HG02678 (cell line): Measurements from ENCODE around the gene RNFT2.

ENCODE experiments used
- ATAC-seq: cut with Tn5 transposase; IDR thresholded peaks from one replicate; pipeline ENCODE4 v1.9.1; 2021; ENCODE audit warnings: mild to moderate bottlenecking, moderate library complexity; ENCODE audit not compliant: unreplicated experiment

RNFT2 gene

DNA sequence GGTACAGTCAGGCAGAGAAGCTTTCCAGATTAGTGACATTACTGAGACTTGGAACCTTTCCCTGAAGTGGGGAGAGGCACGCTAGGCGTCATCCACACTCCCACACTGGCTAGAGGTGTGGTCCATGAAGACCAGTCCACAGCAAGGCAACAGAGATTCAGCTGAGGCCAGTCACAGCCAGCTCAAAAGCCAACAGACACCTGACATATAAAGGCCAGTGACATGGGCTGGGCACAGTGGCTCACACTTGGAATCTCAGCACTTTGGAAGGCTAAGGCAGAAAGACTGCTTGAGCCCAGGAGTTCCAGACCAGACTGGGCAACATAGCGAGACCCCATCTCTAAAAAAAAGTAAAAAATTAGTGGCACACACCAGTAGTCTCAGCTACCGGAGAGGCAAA lies 132.2 kb downstream of the RNFT2 start:
- no peak for ATAC-seq

DNA sequence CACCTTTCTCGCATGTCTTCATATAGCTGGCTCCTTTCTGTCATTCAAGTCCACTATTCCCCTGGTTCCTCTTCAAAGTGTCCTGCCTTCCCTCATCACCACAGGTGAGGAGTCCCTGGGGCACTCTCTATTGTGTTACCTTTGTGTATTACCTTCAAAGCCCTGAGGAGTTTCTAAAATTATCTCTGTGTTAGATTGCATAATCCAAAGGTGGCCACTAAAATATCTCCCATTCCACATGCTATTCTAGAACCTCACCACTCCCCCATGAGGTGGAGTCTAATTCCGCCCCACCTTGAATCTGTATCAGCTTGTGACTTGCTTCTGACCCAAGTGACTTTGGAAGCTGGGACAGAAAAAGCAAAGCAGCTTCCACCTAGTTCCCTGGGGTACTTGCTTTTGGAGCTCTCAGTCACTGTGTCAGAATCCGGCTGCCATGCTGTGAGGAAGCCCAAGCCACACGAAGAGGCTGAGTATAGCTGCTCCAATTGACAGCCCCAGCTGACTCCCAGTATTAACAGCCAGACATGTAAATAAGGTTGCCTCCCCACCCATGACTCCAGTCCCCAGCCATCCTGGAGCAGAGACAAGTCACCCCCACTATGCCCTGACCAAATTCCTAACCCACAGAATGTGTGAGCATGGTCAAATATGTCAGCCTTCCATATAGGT lies 136.3 kb downstream of the RNFT2 start:
- ATAC-seq, result no peak

DNA sequence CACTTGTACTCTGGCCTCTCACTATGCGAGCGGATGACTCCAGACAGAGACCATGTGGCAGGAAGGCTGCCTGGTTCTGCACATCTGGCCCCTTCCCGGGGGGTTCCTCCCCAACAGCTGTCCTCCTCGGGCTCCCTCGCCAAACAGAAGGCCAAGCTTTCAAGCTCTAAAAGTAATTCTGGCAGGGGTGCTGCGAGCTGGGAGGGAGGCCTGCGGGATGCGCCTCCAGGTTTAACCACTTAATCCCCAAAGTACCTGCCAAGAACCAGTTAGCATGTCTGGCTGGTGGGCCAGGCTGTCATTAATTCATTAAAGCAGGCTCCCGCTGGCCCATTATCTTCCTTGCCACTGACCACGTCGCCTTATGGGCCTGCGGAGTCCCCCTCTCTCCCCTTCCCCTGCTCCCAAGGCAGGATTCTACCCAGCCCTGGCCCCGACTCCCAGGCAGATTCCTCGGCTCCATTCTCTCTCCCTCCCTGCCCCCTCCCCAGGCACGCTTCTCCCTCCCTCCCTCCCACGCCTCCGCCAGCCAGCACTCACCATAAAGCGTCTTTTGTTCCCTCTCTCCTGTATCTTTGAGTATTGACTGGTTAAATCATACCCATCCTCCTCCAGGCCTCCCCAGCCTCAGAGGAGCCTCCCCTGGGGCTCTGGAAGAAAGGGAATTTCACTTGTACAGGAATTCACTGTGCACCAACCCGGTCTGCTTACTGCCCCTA lies 138.2 kb downstream of the RNFT2 start:
- no peak for ATAC-seq

DNA sequence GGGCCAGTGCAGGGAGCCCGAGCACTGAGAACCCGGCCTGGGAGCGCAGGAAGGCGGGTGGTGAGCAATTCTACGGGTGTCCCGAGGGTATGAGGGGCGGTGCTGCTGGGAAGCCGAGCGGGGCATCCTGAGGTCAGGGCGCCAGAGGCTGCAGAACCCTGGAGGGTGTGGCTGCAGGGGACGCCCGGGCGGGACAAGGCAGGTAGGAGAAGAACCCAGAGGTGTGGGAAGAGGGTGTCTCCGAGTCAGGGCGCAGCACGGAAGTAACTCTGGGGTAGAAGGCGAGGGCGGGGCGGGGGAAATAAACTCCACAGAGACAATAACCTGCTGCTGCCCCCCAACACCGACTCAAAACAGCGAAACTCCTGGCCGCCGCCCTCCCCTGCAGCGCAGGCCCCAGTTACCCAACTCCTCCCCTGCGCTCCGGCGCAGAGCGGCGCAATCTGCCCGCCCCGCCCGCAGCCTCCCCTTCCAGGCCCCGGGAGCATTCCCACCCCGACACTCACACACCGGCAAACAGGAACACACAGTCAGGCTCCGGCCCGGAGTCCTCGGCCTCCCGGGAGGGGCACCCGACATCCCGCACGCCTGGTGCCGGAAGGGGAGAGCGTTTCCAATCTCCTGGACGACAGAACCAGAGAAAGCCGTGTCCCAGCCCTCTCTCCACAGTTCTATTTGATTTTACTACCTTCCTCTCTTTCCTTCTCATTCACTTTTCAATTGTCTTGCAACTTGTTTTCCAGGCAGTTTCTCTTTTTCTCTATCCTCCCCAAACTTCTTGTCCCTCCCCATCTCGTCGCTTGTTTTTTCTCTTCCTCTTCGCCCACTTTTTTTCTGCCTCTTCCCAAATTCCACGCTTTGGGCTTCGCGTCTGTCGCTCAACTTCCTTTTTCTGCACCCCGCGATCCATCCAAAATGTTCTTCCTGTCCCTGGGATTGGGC lies 140.7 kb downstream of the RNFT2 start:
- no peak for ATAC-seq

DNA sequence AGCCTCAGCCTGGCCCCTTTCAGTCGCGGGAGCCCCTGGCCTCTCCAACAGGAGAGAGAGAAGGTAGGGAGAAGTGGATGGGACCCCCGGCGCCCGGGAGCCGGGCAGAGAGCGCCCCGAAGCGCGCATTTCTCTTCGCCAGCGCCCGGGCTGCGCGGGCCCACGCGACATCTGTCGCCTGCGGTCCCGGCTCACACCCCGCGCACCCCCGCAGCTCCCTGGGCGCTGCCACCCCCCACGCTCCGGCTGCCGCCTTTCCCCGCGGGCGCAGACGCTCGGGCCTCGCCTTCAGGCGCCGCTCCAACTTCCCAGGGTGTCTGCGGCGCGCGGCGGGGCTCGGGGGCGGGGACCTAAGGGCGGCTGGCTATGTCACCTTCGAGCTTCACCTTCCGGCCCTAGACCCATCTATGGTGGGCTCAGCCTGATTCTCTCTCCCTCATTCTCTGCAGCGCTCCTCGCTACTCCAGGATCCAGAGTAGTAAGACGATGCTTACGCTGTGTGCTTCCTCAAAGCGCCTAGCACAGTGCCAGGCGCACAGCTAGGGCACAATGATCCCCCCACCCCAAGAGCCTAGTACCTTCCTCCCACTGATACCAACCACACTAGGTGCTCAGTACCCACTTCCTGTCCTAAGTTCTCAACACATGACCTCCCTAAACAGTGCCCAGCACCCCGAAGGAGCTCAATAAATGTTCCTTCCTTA lies 141.5 kb downstream of the RNFT2 start:
- ATAC-seq, result no peak

DNA sequence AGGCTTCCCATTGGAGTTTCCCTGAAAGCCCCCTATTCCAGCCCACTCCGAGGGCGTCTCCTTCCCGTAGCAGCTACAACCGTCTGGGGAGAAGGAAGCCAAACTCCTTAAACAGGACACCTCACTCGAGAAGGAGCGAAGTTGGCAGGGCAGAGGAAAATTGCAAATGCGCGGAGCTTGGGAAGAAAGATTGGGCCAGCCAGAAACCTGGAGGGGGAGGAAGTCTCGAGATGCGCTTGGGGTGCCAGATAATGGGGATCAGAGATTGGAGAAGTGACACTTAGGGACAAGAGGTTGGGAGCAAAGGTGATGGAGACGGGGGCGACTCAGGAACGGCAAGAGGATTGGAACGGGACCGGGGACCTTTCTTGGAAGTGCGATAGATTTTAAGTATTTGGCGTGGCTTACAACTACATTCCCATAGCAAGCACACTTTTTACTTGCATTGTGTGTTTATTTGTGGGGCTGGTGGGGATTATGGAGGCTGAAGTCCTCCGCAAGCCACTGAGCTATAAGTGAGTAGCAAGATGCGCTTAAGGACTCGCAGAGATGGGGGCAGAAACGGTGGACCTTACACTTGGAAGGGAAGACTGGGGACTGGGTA lies 142.2 kb downstream of the RNFT2 start:
- ATAC-seq, result no peak

DNA sequence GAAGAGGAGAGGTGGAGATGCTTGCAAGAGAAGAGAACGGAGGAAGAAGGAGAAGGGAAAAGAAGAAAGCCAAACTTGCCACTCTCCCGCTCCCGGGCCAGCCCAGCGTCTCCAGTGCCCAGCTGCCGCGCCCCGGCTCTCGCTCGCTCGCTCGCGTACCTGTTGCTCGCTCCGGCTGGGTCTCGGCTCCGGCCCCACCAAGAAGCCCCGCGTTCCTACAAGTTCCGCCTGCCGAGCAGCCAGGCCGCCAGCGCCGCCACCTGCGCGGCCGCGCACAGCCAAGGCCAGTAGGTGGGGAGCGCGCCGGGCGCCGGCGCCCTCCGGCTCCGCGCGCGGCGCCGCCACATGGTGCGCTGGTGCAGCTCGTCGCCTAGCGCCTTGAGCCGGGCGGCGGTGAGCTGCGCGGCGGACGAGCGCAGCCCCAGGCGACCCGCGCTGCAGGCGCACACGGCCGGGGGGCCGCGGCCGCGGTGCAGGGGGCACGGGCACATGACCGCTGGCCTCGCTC lies 142.8 kb downstream of the RNFT2 start:
- peak; percentile 72 for ATAC-seq

DNA sequence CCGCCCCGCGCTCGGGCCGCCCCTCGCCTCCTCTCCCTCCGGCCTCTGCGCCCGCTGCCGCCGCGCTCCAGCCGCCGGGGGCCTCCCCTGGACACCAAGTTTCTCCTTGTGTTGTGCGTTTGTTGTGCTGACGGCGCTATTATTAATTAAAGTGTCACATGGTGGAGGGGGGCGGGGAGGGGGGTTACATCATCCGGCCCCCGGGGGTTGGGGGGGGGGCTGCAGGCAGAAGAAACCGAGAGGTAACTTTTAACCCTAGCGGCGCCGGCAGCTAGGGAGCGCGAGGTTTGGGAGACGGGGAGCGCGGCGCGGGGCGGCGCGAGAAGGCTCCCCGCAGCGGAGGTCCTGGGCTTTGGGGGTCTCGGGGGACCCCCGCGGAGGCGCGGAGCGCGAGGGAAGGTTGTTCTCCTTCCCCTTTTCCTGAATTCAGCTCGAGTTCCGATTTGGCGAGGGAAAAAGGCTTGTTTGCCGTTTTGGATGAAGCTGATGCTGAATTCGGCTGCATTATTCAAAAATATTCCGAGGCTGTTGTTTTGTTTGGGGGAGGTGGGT lies 143.3 kb downstream of the RNFT2 start, which contains the start of gene HRK:
Gene HRK, minus strand, starts transcription at position 117 of the 552 bp plus-strand sequence. CDS start 134 bp downstream, outside the sequence.
- ATAC-seq, result peak; percentile 18

DNA sequence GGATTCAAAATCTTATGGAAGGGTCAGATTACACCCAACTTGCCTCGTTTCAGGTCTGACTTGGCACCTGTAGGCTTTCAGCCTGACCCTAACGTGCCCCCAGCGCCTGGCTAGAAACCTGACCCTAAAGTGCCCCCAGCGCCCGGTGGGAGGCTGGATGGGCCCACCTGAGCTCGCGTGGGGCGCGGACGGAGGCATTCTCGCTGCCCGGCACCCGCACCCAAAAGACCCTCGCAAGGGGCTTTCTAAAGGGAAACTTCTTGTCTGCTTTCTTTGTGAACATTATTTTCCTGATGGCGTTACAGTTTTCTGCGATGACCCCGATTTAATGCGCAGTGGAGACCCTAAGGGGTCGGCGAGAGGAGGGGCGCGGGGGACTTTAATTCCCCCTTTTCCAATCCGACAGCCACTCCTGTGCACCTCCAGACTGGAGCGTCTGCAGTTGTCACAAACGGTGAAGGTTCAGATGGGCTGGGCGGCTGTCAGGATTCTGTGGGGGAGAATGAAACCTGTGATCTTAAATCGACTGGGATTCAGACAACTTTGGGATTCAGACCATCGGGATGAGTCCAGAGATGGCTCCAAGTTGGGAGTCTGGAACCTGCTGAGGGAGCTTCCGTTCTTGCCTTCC lies 143.9 kb downstream of the RNFT2 start:
- no peak for ATAC-seq

DNA sequence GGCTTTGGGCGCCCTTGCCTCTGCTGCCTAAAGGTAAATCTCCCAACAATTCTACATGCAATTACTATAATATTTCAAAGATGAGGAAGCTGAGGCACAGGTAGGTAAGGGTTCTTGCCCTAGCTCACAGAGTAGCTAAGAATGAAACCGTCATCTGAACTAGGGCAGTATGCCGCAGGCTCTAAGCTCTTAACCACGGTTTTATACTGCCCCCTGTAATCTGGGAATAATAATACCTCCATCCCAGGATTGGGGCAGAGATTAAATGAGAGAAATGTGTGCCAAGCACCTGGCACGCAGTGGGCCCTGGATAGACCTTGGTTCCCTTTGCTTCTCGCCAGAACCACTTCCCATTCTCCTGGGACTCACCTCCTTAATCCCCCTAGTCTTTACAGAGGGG lies 144.6 kb downstream of the RNFT2 start:
- no peak for ATAC-seq

DNA sequence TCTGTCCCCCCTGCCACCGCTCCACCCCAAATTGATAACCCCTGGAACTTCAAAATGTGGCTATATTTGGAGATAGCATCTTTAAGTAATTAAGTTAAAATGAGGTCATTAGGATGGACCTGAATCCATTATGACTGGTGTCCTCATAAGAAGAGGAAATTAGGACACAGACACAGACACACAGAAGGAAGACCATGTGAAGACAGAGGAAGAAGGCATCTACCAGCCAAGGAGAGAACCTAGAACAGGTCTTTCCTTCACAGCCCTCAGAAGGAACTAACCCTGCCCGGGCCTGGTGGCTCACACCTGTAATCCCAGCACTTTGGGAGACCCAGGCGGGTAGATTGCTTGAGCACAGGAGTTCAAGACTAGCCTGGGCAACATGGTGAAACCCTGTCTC lies 146.8 kb downstream of the RNFT2 start:
- ATAC-seq, result no peak

DNA sequence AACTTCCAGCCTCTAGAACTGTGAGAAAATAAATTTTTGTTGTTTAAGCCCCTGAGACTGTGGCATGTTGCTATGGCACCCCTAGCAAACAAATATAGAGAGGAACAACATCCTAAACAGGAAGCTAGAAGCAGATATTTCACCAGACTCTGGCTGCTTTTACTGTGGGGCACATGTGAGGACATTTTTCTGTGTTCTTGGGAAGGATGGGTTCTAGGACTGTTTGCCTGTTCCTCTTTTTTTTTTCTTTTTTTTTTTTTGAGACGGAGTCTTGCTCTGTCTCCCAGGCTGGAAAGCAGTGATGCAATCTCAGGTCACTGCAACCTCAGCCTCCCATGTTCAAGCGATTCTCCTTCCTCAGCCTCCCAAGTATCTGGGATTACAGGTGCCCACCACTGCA lies 147.4 kb downstream of the RNFT2 start:
- no peak for ATAC-seq

DNA sequence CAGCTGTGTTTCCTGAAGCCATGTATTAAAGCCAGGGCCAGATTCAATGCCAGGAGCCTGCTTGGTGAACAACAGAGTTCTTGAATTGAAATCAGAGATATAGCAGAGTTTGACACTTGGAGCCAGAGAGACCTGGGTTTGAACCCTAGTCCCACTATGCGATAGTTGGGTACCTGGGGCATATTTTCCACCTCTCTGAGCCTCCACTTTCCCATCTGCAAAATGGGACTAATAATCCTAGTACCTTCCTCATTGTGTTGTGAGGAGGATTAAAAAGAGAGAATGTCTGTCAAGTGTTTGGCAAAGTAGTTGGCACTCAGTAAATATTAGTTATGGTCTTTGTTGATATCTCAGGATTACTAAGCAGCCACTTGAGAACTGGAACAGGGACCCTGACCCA lies 149.1 kb downstream of the RNFT2 start:
- ATAC-seq, result no peak

DNA sequence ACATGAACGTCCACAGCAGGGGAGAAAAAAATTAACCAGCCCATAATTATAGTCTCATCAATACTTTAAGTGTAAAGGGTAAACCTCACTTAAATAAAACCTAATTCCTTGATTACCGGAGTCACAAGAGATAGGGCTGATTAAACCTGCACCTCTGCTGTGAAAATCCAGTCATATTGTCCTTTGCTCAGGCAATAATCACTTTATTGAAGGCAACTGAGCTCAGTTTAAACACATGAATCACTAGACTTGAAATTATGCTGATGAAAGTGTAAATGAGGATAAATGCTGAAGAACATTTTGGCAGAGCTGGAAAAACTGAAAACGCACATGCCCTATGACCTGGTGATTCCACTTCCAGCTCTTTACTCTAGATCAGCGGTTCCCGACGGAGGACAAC lies 149.8 kb downstream of the RNFT2 start:
- ATAC-seq, result no peak

DNA sequence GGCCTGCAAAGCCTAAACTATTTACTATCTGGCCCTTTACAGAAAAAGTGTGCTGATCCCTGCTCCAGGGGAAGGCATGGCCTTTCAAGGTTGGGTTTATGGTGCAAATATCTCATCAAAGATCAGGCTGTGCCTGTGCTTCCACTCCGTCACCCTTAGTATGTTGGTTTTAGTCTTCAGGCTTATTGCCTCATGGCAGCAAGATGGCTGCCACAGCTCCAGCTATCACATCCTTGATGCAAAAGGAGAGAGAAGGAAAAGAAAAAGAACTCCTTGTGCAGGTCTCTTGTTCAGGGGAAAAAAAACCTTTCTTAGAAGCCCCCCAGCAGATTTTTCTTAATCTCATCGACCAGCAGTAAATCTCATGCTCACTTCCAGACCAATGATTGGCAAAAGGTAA lies 152.2 kb downstream of the RNFT2 start:
- ATAC-seq, result no peak

DNA sequence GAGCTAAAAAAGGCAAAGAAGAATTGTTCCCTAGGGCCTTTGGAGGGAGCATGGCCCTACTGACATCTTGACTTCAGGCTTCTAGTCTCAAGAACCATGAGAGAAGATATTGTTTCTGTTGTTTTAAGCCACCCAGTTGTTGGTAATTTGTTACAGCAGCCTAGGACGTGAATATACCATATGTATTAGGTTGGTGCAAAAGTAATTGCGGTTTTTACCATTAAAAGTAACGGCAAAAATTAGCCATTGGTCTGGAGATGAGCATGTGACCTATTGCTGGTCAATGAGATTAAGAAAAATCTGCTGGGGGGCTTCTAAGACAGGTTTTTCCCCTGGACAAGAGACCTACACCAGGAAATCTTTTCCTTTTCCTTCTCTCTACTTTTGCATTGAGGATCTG lies 152.9 kb downstream of the RNFT2 start:
- ATAC-seq, result no peak

DNA sequence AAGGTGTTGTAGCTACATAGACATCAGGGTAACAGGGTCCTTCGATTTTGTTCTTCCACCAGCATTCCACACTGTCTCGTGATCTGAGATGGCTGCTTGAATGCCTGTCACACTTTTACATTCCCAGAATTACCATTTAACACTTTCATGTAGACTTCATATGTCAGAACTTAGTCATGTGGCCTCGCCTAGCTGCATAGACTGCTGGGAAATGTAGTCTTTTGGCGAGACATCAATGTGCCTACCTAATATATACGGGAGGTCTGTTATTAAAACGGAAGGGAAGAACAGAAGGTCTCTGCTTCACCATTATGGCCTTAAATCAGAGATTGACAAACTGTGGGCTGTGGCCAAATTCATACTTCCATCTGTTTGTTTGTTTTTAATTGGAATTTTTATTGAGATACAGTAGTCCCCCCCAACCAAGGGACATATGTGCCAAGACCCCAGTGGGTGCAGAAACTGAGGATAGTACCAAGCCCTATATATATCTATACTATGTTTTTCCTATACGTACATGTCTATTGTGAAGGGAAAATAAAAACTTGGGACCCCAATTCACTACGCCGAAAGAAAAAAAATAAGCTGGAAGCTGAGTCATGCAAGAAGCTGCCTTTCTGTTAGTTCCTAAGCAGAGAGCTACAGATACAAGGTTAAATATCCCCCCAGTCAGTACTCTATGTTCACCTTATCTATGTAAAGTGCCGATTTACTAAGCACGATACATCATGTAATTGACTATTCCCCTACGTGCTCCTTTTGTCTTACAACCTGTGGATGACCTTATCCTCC lies 154.4 kb downstream of the RNFT2 start:
- no peak for ATAC-seq

DNA sequence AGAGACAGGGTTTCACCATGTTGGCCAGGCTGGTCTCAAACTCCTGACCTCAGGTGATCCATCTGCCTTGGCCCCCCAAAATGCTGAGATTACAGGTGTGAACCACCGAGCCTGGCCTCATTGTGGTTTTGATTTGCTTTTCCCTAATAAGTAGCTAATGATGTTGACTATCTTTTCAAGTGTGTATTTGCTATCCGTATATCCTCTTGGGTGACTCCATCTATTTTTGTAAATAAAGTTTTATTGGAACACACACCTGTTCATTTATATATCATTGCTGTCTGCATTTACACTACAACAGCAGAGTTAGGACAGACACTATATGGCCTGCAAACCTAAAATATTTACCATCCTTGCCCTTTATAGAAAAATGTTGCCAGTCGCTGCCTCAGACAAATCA lies 156.8 kb downstream of the RNFT2 start:
- no peak for ATAC-seq
